IPS DF 19.7 (cell line): ENCODE measurements around the gene CCL22.
"Not testable (repeated sequence)": the region's sequence is repeated elsewhere in the genome, so short reads cannot be mapped to it uniquely, and the experiment has no call there.

Experiments used
- DNase-seq: peaks from one replicate; pipeline ENCODE4 v3.0.0-alpha.2; 2013; ENCODE audit warnings: low read depth, low spot score

Gene CCL22

DNA sequence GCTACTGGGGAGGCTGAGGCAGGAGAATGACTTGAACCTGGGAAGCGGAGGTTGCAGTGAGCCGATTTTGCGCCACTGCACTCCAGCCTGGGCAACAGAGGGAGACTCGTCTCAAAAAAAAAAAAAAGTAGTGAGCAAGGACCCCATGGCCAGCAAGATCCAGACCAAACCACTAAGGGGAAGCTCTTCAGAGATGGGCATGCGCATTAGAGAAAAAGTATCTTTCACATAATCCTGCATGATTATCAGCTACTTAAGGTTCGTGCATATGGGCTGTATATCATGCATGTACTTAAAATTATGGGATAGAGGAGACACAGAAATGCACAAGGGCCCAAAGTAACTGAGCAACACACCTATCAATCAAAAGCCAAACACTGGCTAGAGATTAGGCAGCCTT lies 10.7 kb upstream of the CCL22 start:
- no peak for DNase-seq

DNA sequence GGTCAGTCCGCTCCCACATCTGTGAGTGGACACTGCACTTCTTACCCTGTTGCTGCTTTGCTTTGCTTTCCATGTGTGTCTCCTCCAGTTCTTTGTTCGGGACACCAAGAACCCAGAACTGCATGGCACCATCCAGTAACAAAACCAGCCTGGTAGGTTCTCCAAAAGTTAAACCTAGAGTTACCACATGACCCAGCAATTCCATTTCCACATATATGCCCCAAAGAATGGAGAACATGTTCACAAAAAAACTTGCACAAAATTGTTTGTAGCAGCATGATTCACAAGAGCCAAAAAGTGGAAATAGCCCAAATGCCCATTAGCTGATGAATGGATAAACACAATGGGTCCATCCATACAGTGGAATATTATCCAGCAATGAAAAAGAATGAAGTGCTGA lies 10.3 kb upstream of the CCL22 start:
- no peak for DNase-seq

DNA sequence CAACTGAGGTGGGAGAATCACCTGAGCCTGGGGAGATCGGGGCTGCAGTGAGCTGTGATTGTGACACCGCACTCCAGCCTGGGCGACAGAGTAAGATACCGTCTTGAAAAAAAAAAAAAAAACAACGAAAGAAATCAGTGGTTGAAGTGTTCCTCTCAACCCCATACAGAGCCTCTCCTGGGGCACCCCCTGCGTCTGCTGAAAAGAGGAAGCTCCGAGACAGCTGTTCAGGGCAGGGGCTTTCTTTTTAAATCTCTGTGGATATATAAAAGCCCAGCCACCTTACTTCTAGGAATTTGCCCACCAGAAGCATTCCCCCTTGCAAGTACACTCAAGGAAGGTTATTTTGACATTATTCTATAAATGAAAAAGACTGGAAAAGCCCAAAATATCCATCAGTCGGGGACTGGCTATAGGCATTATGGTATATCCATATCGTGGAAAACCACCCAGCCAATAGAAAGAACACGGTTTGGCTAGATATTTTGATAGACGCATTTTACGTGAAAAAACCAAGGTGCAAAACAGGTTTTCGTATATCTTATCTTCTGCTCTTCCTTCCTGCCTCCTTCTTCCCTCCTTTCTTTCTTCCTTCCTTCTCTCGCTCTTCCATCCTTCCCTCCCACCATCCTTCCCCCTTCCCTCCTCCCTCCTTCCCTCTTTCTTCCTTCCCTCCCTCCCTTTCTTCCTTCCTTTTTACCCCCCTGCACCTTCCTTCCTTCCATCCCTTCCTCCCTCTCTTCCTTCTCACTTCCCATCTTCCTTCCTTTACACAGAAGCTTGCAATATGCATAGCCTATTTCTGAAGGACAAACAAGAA lies 9.2 kb upstream of the CCL22 start:
- DNase-seq: no peak

DNA sequence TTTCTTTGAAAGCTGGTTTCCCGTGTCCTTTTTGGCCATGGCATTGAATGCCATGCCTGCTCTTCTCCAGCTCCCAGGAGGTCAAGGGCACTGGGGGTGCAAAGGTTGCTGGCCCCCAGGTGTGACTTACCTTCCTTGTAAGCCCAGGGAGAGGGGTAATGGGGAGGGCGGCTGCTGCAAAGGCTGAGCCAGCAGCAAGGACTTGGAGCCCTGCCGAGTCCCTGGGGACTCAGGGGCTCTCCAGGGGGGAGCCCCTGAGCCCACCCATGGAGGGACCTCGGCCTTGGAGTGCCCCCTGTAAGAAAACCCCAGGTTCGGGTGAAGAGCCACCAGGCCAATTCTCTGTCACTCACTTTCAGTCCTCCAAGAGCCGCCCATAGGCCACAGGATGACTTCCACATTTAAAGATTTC lies 5.9 kb upstream of the CCL22 start:
- DNase-seq: no peak

DNA sequence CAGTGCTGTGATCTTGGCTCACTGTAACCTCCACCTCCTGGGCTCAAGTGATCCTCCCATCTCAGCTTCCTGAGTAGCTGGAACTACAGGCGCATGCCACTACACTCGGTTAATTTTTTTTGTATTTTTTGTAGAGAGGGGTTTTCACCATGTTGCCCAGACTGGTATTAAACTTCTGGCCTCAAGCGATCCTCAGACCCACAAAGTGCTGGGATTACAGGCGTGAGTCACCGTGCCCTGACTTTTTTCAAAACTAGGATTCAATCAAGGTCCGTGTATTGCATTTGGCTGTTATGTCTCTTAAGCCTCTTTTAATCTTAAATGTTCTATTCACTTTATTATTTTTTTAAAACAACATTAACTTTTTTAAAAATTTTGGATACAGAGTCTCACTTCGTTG lies 4.3 kb upstream of the CCL22 start:
- no peak for DNase-seq

DNA sequence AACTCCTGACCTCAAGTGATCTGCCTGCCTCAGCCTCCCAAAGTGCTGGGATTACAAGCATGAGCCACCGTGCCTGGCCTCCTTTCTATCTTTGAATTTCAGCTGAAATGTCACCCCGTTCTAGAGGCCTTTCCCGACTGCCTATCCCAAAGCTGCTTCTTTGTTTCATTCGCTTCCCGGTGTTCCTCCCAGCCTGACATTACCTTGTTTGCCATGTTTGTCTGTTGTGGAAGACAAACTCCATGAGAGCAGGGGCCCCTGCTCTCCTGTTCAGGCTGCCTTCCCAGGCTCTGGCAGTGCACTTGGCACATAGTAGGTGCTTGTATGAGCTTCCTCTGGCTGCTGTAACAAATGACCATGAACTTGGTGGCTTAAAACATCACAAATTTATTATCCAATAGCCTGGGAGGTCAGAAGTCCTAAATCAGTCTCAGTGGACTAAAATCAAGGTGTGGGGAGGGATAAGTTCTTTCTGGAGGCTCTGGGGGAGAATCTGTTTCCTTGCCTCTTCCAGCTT lies 2.6 kb upstream of the CCL22 start:
- no peak for DNase-seq

DNA sequence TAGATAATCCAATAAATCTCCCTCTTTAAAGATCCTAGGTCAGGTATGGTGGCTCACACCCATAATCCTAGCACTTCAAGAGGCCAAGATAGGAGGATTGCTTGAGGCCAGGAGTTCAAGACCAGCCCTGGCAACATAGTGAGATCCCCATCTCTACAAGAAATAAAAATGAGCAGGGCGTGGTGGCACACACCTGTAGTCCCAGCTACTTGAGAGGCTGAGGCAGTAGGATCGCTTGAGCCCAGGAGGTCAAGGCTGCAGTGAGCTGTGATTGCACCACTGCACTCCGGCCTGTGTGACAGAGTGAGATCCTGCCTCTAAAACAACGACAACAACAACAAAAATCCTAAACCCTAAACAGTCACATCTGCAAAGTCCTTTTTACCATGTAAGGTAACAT lies 2.0 kb upstream of the CCL22 start:
- DNase-seq: no peak

DNA sequence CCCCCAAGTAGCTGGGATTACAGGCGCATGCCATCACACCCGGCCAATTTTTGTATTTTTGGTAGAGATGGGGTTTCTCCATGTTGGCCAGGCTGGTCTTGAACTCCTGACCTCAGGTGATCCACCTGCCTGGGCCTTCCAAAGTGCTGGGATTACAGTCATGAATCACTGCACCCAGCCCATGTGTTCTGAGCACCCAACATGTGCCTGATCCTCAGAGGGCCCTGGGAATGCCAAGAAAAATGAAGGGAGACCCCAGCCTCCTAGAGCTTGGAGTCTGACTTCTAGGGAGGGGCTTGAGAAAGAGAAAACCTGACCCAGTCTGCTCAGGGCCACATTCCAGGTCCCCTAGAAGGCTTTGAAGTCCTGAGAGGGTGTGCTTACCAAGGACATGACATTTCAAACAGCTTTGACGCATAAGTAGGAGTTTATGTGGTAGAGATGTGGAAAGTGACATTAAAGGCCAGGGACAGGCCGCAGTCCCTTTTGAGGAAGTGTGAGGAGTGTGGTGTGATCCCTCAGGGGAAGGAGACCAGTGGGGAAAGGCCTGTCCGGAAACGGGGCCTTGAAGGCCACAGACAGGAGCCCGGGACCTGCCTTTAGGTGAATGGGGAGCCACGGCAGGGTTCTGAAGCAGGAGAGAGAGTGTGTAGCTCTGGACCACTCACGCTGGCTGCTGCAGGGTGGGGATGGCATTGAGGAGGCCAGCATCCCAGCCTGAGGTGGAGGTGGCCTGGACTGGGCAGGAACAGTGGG lies 1.1 kb upstream of the CCL22 start:
- DNase-seq: no peak

DNA sequence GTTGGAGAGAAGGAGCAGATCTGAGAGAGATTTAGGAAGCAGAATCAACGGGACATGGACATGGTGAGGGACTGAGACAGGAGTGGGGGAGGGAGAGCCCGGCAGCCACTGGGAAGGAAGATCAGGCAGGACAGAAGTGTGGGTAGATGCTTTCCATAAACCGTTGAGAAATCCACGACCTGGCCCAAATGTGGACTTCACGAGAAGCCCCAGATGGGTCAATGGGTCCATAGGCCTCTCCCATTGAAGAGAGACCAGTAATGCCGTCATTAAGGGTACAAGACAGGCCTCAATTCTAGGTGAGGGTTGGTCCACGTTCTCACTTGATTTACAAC lies 530 bp upstream of the CCL22 start:
- DNase-seq: no peak

DNA sequence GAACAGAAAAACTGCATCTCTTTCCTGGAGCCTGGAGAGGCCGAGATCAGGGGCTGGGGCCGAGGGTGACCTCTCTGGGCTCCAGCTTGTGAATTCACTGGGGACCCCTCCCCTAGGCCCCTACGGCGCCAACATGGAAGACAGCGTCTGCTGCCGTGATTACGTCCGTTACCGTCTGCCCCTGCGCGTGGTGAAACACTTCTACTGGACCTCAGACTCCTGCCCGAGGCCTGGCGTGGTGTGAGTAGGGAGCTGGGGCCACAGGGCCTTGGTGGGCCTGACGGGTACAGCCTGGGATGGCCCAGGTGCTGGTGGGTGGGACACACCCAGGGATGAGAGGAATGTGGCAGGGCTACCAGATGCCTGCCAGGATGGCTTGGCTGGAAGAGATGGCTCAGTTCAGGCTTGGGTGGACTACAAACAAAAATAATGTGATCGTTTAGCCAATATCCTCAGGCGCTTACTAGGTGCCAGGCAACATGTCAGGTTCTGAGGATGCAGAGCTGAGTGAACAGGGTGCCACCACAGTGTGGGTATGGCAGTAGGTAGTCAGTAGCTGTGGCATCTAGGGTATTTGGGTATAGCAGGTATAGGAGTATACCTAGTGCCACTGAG lies 1.8 kb downstream of the CCL22 start:
- no peak for DNase-seq

DNA sequence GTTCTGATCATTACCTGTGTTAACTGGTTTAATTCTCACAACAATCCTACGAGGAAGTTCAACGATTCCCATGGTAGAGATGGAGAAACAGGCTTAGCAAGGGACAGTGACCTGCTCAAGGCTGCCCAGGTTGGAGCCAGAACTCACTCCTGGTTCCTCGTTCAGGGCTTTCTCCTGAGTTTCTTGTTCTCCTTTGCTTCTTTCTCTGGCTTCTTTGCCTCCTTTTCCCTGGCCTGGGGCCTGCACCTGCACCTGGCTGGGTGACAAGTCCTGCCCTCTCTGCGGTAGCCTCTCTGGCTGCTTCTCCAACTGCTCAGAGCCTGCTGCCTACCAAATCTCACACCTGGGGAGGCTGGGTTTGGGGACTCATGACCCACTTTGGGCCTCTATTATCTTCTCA lies 2.8 kb downstream of the CCL22 start:
- no peak for DNase-seq

DNA sequence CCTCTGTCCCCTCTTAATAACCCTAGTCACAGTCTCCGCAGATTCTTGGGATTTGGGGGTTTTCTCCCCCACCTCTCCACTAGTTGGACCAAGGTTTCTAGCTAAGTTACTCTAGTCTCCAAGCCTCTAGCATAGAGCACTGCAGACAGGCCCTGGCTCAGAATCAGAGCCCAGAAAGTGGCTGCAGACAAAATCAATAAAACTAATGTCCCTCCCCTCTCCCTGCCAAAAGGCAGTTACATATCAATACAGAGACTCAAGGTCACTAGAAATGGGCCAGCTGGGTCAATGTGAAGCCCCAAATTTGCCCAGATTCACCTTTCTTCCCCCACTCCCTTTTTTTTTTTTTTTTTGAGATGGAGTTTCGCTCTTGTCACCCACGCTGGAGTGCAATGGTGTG lies 5.6 kb downstream of the CCL22 start:
- no peak for DNase-seq

DNA sequence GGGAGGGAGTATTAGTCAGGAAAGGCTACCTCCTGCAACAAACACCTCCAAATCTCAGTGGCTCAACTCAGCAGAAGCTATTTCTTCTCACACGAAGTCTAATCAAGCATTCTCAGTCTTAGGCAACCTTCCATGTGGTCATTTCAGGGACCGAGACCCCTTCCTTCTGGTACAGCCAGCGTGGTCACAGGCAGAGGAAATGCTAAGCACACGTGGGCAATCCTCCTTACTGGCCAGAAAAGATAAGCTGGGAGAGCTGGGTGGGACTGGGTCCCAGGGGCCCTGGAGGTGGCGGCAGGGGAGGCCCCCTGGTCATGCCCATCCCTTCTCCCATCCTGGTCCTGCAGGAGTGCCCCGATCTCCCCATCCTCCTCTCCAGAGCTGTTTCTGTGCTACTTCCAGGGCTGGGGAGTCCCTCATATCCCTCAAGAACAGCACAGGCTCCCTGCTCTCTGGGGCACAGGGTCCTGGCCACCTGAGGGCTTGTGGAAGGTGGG lies 8.0 kb downstream of the CCL22 start:
- DNase-seq: no peak

DNA sequence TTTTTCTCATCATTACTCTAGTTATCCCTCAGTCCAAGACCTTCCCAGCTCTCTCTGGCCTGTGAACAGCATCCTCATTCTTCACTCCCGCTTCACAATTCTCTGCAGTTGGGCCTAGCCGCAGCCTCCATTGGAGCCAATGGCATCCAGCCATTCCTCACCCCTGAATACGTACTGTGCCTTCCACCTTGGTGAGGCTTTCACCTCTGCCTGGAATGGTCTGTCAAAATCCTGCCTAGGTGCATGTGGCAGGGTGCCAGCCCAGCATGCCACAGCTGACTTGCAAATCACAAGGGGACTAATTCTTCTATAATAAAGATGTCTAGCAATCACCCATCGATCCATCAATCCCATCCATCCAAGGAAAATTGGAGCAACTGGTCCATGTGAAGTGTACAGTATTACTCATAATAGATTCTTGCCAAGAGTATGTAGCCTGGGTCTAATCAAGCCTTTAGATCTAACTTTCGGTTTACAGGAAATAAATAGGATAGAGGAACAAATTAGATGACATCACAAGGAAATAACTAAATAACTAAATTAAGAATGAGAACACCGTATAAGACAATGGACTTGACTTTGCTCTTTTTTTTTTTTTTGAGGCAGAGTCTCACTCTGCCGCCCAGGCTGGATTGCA lies 8.7 kb downstream of the CCL22 start:
- DNase-seq: no peak

DNA sequence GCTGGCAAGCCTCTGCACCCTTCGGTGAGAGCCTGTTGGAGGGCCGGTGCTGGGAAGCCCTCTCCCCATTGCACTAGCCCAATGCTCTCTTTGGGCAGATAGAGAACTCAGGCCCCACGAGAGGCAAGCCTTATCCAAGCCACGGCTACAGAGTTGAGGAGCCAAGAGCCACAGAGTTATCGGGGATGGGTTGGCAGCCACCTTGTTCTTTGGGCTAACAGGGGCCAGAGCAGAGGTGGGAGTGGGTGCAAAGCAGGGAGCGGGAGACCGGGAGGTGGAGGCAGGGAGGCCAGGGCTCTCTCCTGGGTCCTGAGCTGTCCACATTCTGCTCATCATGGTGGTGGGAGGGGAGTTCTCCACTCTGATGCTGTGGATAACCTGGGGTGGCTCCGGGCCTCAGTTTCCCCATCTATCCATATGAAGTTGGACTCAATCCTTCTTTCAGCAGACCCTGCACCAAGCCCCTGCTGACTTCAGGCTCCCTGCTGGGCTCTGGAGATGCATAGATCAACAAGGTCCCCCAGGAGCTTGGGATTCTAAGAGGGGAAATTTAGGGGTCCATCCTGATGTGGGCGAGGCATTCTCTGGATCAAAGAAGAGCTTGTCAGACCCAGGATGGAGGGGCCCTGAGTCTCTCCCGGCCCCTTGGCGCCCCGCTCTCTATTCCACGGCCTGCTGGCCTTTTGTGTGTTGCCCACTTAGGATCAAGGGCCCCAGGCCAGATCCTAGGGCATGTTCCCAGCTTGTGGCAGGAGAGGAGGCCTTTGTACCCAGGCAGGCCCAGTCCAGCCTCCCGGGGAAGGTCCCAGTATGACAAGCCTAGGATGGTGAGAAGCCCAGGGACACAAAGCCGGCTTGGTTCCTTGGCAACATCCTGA lies 13.2 kb downstream of the CCL22 start:
- DNase-seq: no peak

DNA sequence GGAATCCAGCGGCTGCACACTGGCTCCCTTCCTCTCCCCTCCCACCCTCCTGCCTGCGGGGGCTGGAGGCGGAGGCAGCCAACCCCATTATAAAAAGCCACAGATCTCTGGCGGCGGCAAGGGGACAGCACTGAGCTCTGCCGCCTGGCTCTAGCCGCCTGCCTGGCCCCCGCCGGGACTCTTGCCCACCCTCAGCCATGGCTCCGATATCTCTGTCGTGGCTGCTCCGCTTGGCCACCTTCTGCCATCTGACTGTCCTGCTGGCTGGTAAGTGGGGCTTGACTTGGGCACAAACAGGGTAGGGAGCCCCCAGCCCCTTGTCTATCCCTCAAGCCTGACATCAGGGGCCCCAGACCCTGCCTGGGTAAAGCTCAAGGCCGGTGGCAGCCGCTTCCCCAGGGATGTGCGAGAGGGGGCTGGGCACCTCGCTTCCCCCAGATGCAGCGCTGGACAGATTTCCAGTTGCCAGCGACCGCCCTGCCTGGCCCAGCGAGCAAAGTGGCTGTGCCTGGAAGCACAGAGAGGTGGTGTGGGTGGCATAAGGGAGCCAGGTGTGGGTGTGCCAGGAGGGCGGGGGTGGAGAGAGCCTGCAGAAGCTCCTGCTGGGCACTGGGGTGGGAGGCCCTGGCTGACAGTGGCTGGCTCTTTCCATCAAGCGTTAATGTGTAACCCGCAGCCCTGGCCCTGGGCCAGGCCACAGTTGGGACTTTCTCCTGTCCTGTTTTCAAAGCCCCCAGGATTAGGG lies 14.0 kb downstream of the CCL22 start, which contains the start of gene CX3CL1:
CX3CL1 (plus strand) TSS at position 119 of the 745 bp plus-strand sequence; CDS start at position 198, 79 bp downstream.
- DNase-seq: no peak

DNA sequence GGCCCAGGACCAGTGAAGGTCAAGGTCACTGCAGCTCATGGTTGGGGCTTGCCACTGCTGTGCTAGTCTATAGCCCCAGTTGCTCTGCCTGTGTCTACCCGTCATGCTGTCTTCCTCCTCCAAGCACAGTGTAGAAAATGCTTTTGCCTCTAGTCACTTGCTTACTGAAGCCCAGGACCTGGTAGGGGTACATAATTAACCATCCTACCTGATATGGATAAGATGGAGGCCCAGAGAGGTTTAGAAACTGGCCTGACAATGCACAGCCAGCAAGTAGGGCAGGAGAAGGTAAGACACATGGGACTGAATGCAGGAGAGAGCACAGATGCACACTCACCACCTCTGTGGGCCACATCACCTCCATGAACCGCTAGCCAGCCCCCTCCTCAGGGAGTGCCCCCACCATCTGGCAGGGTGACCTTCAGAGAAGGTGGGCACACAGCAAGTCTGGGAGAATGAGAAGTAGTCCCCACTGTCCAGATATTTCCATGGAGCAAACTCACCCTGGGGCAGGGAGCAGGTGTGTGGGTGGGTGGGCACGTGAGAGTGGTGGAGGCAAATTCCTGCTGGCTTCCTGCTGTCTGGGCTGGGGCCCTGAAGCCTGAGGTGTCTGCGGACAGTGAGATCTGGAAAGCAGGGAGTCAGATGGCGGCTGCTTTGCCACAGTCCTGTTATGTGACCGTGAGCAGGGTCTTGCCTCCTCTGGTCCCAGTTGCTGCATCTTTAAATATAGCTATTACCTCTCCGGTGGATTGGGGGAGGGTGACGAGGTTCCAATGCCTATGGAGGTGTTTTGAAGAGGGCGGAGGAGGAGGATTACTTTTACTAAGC lies 14.7 kb downstream of the CCL22 start:
- no peak for DNase-seq

DNA sequence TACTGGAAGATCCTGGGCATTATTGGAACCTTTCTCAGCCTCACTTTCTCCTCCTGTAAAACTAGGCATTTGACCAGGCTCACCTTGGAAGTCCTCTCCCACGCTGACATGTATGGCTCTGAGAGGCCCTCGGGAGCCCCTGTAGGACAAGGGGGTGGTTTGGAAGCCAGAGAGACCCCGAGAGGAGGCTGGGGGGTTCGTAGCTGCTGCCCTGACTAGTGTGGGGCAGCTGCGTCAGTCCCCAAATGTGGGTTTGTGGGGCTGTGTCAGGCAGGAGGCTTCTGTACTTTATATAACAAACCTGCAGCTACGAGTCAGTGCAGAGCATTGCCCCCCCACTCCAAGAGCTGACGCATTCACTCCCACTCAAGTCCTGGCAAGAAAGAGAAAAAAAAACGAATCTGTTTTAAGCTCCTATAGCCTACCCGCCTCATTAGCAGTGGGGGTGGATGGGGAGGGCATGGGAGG lies 15.5 kb downstream of the CCL22 start:
- no peak for DNase-seq

DNA sequence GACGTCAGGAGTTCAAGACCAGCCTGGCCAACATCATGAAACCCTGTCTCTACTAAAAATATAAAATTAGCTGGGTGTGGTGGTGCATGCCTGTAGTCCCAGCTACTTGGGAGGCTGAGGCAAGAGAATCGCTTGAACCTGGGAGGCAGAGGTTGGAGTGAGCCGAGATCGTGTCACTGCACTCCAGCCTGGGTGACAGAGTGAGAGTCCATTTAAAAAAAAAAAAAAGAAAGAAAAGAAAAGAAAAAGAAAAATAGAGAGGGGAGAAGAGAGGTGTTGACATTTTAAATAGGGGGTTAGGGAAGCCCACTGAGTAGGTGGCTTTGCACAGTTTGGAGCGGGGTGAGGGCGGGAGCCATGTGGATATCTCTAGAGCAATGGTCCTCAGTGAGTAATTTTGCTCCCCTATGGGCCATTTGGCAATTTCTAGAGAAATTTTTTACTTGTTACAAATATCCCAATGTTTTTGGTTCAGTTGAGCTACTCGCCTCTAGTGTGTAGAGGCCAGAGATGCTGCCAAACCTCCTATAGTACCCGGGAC lies 16.4 kb downstream of the CCL22 start:
- DNase-seq: not testable (repeated sequence)
